Endothelial cell of hepatic sinusoid (primary cell): Measurements from ENCODE around the gene PIGS.
"Not testable (repeated sequence)": the region's sequence is repeated elsewhere in the genome, so short reads cannot be mapped to it uniquely, and the experiment has no call there.

Source experiments
- in situ Hi-C: cut with HindIII; loops from 2 replicates; pipeline ENCODE4 v1.10.0; 2017; ENCODE audit warnings: low sequenced_read_pairs

Gene PIGS

GRCh38 chr17:28532050-28532960, 39.0 kb downstream of the PIGS start:
- in situ Hi-C loops: no loop called here

GRCh38 chr17:28530926-28531325, 40.4 kb downstream of the PIGS start:
- in situ Hi-C loops: no loop called here

GRCh38 chr17:28530250-28530649, 41.1 kb downstream of the PIGS start:
- in situ Hi-C loops: no loop called here

DNA sequence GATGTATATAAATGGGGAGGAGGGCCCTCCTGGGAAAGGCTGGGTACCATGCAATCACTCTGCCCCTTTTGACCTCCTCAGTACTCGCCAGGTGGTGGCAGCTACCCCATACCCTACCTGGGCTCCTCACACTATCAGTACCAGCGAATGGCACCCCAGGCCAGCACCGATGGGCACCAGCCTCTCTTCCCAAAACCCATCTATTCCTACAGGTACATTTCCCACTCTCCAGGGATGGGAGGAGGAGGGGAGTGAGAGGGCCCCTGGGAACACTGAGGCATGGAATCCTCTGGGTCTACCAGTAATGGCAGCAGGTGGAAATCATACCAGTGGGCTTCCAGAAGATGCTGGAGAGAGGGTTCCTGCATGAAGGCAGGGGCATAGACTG, 42.3 kb downstream of the PIGS start:
- in situ Hi-C loops: no loop called here

- in situ Hi-C loops: no loop called here
Measured at GRCh38 chr17:28528327-28529012, 42.9 kb downstream of the PIGS start.

DNA sequence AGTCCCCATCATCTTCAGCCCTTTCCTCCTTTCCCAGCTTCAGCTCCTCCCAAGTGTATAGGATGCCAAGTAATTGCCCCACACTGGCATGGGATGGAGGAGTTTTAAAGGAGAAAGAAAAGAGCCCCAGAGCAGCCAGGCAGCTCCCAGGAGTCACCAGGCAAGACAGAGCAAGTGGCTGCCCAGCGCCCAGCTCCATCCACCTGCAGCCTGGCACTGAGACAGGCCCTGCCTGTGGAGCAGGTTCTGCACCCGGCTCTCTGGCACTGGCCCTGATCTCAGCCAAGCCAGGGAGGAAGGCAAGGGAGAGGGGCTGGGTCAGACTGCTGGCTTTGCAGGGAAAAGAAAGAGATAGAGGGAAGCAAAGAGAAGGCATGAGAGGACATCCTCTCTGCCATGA, 43.5 kb downstream of the PIGS start:
- in situ Hi-C loops: no loop called here

- in situ Hi-C loops: no loop called here
Measured at GRCh38 chr17:28527181-28527681, 44.1 kb downstream of the PIGS start.

DNA sequence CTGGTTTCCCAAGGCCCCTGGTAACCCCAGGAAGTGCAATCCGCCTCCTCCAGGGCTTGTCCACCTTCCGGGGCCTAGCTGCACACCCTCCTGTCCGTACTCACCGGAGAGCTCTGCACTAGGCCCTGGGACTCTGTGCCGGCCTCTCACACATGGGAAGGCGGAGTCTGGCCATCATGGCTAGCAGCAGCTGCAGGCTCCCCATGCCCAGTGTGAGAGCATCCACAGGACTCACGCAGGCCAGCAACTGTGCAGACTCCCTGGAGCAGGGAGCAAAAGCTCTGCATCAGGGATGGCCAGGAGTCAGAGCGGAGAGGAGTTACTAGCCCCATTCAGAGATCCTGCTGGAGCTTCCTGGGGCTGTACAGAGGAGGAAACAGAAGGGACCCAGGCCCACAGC, 44.9 kb downstream of the PIGS start:
- in situ Hi-C loops: no loop called here

DNA sequence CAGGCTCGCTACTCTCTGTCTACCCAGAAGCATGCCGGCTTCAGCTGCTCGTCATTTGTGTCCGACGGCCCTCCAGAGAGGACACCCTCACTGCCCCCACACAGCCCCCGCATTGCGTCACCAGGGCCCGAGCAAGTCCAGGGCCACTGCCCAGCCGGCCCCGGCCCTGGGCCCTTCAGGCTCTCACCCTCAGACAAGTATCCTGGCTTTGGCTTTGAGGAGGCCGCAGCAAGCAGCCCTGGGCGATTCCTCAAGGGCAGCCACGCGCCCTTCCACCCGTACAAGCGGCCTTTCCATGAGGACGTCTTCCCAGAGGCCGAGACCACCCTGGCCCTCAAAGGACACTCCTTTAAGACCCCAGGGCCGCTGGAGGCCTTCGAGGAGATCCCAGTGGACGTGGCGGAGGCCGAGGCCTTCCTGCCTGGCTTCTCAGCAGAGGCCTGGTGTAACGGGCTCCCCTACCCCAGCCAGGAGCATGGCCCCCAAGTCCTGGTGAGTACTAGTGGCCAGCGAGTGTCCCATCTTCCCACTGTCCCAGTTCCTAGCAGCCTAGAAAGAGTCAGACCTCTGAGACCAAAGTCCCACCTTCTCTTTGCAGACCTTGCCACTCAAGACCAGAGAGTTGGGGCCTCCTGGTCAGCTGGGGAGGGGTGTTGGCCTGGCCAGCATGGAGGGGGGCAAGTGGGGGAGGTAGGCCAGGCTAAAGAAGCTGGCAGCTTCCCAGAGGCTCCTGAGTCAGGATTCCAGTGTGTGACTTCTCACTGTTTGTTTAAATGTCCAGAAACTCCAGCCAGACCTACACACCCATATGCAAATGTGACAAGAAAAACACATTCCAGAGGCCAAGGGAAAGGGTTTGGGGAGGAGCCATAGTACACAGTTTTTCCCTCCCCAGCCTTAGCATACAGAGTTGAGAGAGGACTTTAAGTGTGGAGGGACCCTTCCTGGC, 46.6 kb downstream of the PIGS start:
- in situ Hi-C loops: no loop called here

DNA sequence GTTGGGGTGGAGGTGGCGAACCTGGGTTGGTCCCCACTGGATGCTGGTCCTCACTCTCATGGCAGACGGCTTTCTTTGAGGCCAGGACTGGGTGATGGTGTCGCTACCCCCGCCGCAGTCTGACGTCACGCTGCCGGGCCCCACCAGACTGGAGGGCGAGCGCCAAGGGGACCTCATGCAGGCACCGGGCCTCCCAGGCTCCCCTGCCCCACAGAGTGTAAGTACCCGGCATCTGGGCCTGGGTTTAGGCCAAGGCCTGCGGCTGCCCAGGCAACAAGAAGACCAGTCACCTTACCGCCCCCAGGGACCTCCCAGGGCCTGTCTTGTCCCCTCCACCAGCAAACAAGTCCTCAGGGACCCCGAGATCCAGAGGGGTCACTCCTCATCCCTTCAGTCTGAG, 47.4 kb downstream of the PIGS start:
- in situ Hi-C loops: no loop called here

DNA sequence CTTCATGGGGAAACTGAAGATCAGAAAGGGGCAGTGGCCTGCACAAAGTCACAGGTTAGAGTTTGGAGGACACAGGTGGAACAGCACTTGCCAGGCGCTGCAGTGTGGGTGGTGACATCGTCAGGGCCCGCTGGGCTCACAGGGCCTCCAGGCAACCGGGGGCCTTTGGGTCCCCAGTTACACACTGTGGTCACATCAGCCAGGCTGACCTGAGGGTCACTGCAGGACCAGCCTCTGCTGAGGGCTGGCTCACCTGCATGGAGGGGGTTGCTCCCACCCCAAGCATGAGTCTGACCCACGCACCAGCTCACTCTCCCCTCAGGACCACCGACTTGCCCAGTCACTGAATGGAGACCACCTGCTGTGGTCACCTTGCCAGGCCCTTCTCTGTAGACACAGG, 48.1 kb downstream of the PIGS start:
- in situ Hi-C loops: no loop called here

GRCh38 chr17:28522281-28522680, 49.0 kb downstream of the PIGS start:
- in situ Hi-C loops: not testable (repeated sequence)

GRCh38 chr17:28521311-28522085, 49.8 kb downstream of the PIGS start:
- in situ Hi-C loops: no loop called here

GRCh38 chr17:28520687-28521086, 50.6 kb downstream of the PIGS start:
- in situ Hi-C loops: no loop called here

DNA sequence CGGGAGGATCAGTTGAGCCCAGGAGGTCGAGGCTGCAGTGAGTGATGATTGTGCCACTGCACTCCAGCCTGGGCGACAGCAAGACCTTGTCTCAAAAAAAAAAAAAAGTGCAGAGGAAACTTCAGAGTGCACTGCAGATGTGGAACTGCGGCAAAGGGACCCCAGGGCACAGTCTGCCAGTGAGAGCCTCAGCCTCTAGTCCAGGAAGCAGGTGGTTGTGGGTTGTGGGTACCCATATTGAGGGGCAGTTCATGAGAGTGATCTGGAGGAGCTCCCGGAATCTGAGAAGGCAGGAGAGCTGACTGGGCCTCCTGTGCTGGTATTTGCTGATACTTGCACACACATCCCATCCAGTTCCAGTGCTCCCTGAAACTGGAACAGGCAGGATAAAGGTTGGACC, 52.1 kb downstream of the PIGS start:
- in situ Hi-C loops: no loop called here

DNA sequence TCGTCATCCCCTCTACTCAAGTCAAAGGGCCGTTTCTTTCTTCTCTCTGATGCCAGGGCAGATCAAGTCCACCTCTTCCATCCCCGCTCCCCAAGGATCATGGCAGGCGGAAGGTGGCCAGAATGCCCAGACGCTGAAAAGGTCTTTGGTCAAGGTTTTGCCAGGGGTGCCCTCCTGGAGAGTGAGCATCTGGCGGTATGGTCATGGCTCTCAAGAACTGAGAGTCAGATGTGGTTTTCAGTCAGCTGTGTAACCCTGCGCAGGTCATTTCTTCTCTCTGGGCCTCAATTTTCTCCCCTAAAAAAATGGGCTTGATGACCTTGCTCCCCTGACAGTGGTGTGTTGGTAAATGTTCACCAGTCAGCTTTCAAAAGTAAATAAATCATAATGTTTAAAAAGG, 52.7 kb downstream of the PIGS start:
- in situ Hi-C loops: no loop called here

DNA sequence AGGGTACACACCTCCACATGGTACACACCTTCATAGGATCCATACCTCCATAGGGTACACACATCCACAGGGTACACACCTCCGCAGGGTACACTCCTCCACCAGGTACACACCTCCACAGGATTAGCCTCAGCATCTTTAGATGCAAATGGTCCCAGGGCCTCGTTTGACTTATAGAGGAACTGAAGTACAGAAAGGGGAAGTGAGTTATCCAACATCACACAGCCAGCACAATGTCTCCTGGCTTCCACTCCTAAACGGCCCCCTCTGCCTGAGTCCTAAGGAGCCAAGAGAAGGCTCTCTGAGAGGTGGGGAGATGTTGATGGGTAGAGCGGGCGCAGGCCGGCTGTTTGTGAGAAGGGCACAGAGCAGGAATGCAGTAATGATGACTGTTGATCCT, 53.2 kb downstream of the PIGS start:
- in situ Hi-C loops: no loop called here

DNA sequence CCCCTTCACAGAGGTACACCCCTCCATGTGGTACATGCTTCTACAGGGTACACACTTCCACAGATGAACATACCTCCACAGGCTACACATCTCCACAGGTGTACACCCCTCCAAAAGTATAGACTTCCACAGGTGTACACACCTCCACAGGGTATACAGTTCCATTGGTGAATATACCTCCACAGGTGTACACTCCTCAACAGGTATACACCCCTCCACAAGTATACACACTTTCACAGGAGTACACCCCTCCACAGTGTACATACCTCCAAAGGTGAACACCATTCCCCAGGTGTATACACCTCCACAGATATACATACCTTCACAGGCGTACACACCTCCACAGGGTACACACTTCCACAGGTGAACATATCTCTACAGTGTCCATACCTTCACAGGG, 55.8 kb downstream of the PIGS start:
- in situ Hi-C loops: no loop called here

GRCh38 chr17:28514561-28515002, 56.7 kb downstream of the PIGS start:
- in situ Hi-C loops: loop anchor here (5.0 kb wide), 3 partner anchors 33 to 78 kb away; no protein-coding TSS in a partner anchor

GRCh38 chr17:28513476-28513875, 57.8 kb downstream of the PIGS start:
- in situ Hi-C loops: loop anchor here (5.0 kb wide), 3 partner anchors 34 to 79 kb away; no protein-coding TSS in a partner anchor
